Measurements from ENCODE around the gene MAST2.
A peak's percentile ranks its signal among the peaks of the same experiment; 100 is the strongest.

MAST2 gene

DNA sequence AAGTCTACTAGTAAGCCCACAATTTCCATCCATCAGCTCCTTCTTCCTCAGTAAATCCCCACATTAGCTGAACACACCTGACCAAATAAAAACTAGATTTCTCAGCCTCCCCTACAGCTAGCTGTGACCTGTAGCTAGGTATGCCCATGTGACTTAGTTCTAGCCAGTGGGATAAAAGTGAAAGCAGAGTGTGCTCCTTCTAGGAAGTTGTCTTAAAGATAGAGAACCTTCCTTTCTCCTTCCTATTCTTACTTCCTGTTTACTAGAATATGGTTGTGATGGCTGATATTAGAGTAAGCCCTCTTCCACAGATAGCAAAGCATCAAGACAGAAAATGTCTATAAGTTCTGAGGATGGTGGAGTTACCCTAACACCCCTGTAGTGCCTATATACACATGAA lies 262.0 kb downstream of the MAST2 start:
- DNase-seq (ENCODE audit: low spot score): peak; percentile 2

- DNase-seq (ENCODE audit: low spot score): no peak
Measured at GRCh38 chr1:46067652-46068051, 264.2 kb downstream of the MAST2 start.

GRCh38 chr1:46068525-46068924 lies 265.1 kb downstream of the MAST2 start:
- DNase-seq (ENCODE audit: low spot score): no peak

DNA sequence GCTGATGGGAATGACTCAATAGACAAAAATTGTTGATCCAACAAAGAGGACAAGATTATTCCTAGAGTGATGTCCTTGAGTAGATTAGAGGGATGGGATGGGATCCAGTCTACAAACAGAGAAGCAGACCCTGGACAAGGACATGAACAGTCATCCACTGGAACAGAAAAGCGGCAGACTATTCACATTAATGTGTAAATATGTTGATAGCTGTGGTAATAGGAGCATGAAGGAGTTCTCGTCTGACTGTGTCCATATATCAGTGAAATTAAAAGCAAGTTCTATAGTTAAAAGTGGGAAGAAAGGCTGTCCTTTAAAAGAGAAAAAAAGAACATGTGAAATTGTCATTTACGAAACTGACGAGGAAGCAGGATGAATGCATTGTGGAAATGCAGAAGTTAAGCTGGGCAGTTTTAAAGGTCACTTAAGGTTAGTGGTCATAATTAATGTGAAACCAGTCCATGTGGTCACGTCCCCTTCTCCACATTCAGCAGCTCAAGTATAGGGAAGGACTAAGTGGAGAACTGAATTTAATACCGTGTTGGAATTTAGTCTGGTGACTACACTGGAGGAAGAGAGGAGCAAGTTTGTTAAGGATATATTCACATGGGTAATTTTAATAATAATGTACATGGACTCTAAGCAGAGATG lies 266.9 kb downstream of the MAST2 start:
- DNase-seq (ENCODE audit: low spot score): no peak

DNA sequence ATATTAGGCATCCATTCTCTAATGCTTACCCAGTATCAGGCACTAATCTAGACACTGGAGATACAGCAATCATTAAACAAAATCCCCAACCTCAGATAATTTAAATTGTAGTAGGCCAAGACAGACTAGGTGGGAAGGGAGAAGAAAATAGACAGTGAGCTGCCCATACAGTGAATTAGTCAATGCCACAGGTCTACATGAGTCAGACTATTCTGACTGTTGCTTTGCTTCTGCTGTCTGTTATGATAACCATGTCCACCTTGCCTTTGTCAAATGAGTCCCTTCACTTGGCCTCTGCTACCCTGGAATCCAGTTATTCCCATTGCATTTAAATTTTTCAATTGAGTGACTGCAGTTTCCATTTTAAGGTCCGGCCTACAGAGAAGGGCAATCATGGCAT lies 269.6 kb downstream of the MAST2 start:
- no peak for DNase-seq (ENCODE audit: low spot score)

GRCh38 chr1:46076343-46076742 lies 272.9 kb downstream of the MAST2 start:
- no peak for DNase-seq (ENCODE audit: low spot score)

- DNase-seq (ENCODE audit: low spot score): no peak
Measured at GRCh38 chr1:46077644-46078043, 274.2 kb downstream of the MAST2 start.

- no peak for DNase-seq (ENCODE audit: low spot score)
Measured at GRCh38 chr1:46080257-46080656, 276.8 kb downstream of the MAST2 start.

DNA sequence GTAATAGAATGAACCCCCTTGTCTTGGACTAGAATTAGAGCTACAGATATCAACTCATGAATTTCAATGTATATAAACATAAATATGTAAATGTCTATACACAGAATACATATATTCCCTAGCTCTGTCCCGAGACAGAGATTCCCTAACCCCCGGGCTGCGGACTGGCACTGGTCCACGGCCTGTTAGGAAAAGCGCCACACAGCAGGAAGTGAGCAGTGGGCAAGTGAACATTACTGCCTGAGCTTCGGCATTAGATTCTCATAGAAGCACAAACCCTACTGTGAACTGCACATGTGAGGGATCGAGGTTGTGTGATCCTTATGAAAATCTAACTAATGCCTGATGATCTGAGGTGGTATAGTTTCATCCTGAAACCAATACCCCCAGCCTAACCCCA lies 277.8 kb downstream of the MAST2 start:
- DNase-seq (ENCODE audit: low spot score): no peak

DNA sequence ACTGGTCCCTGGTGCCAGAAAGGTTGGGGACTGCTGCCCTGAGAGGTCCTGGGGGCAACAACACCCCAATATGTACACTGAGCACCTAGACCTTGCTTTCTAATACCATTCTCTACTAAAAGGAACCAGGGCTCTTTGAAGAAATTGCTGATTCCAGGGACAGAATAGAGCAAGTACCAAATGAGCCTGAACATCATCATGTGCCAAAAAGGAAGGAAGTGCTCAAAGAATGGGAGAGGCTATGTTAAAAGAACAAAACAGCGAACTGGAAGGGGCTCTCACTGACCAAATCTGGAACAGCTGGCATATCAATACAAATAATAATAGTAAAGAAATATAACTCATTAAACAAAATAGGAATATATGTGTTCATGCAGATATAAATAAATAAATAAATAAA lies 278.2 kb downstream of the MAST2 start:
- DNase-seq (ENCODE audit: low spot score): no peak

DNA sequence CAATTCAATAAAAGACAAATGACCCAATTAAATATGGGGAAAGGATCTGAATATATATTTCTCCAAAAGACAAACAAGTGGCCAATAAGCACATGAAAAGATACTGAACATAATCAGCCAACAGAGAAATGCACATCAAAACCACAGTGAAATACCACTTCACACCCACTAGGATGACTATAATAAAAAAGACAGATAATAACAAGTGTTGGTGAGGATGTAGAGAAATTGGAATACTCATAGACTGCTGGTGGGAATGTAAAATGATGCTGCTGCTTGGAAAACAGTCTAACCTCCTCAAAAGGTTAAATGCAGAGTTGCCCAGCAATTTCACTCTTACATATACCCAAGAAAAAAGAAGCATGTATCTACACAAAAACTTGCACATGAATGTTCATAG lies 280.2 kb downstream of the MAST2 start:
- DNase-seq (ENCODE audit: low spot score): no peak

- no peak for DNase-seq (ENCODE audit: low spot score)
Measured at GRCh38 chr1:46084553-46085451, 281.4 kb downstream of the MAST2 start.

All from activated CD4-positive, alpha-beta T cell treated with anti-CD3 and anti-CD28 coated beads, Interleukin-2, Interleukin-4, amounts not matched to agents 100 ng/mL and 50 ng/mL, durations not matched to agents 16 hours and 8 hours (primary cell).